Stimulated activated CD4-positive, alpha-beta T cell treated with anti-CD3 and anti-CD28 coated beads, Interleukin-1b, Interleukin-23, amount 100 ng/mL, for 4 hours (primary cell): ENCODE measurements around the gene KLHL26.

ENCODE experiments used
- DNase-seq, 2 donors: peaks; one replicate each; pipeline ENCODE4 v3.0.0-alpha.2; 2020; ENCODE audit warnings: low read depth in 2 of 2

KLHL26 gene

GRCh38 chr19:18613589-18614234 is 23.1 kb upstream of the KLHL26 start:
- DNase-seq, result no peak

GRCh38 chr19:18616023-18616422 is 20.8 kb upstream of the KLHL26 start:
- no peak for DNase-seq

GRCh38 chr19:18617562-18617961 is 19.3 kb upstream of the KLHL26 start:
- no peak for DNase-seq

GRCh38 chr19:18618236-18618635 is 18.6 kb upstream of the KLHL26 start:
- DNase-seq, result no peak

GRCh38 chr19:18620311-18620710 is 16.5 kb upstream of the KLHL26 start:
- no peak for DNase-seq

GRCh38 chr19:18620902-18621301 is 15.9 kb upstream of the KLHL26 start:
- DNase-seq, result no peak

- no peak for DNase-seq
Observed at GRCh38 chr19:18626906-18627305, 9.9 kb upstream of the KLHL26 start.

GRCh38 chr19:18629166-18630088 is 7.4 kb upstream of the KLHL26 start:
- no peak for DNase-seq

- DNase-seq, result no peak
Observed at GRCh38 chr19:18633321-18633720, 3.5 kb upstream of the KLHL26 start.

- no peak for DNase-seq
Observed at GRCh38 chr19:18634612-18635297, 2.1 kb upstream of the KLHL26 start.

GRCh38 chr19:18635831-18636182 is 1.0 kb upstream of the KLHL26 start:
- no peak for DNase-seq

GRCh38 chr19:18636183-18636968 is 452 bp upstream of the KLHL26 start:
- DNase-seq, result peak; percentile 99 to 100

GRCh38 chr19:18637673-18638630 is 1.1 kb downstream of the KLHL26 start:
- no peak for DNase-seq

GRCh38 chr19:18639706-18640243 is 2.9 kb downstream of the KLHL26 start:
- no peak for DNase-seq

- no peak for DNase-seq
Observed at GRCh38 chr19:18644196-18645034, 7.6 kb downstream of the KLHL26 start.

- no peak for DNase-seq
Observed at GRCh38 chr19:18645035-18645511, 8.2 kb downstream of the KLHL26 start.

GRCh38 chr19:18646535-18647370 is 9.9 kb downstream of the KLHL26 start:
- no peak for DNase-seq

GRCh38 chr19:18647371-18647767 is 10.5 kb downstream of the KLHL26 start:
- no peak for DNase-seq
